H9 (cell line): ENCODE measurements around the gene COL4A4. TPM values are rescaled to one million over a fixed set of nuclear protein-coding genes. Genes with fewer than 3 reads are reported as not detected.

Experiments
- DNase-seq: peaks from one replicate; pipeline ENCODE4 v3.0.0-alpha.2; 2017
- H2AFZ ChIP-seq: one replicate; pipeline ENCODE4 v1.6.1; 2013; ENCODE audit warnings: mild to moderate bottlenecking, low read length, control low read depth, moderate library complexity
- H2AK5ac ChIP-seq: 2 replicates; pipeline ENCODE4 v1.6.1; 2013; ENCODE audit warnings: low read length, control low read depth, mixed read lengths; ENCODE audit not compliant: insufficient read length
- H2BK120ac ChIP-seq: one replicate; pipeline ENCODE4 v1.6.1; 2013; ENCODE audit warnings: low read depth, mild to moderate bottlenecking, low read length, control low read depth, inconsistent platforms; ENCODE audit not compliant: poor library complexity, severe bottlenecking
- H2BK12ac ChIP-seq: 2 replicates; pipeline ENCODE4 v1.6.1; 2013; ENCODE audit warnings: low read length, control low read depth, mixed read lengths, low read depth; ENCODE audit not compliant: insufficient read length
- H2BK15ac ChIP-seq: 2 replicates; pipeline ENCODE4 v1.6.1; 2013; ENCODE audit warnings: low read depth, low read length, control low read depth
- H2BK20ac ChIP-seq: one replicate; pipeline ENCODE4 v1.6.1; 2013; ENCODE audit warnings: low read depth, mild to moderate bottlenecking, low read length, control low read depth, inconsistent platforms; ENCODE audit not compliant: poor library complexity, severe bottlenecking
- H2BK5ac ChIP-seq: 2 replicates; pipeline ENCODE4 v1.6.1; 2013; ENCODE audit warnings: low read length, control low read depth, mixed read lengths; ENCODE audit not compliant: insufficient read length
- H3K14ac ChIP-seq: 2 replicates; pipeline ENCODE4 v1.6.1; 2013; ENCODE audit warnings: low read length, control low read depth; ENCODE audit not compliant: insufficient read depth
- H3K18ac ChIP-seq: 2 replicates; pipeline ENCODE4 v1.6.1; 2013; ENCODE audit warnings: low read depth, mild to moderate bottlenecking, mixed read lengths, low read length, control low read depth; ENCODE audit not compliant: insufficient read length
- H3K23ac ChIP-seq: 2 replicates; pipeline ENCODE4 v1.6.1; 2013; ENCODE audit warnings: low read length, control low read depth, mixed read lengths, low read depth; ENCODE audit not compliant: insufficient read length
- H3K23me2 ChIP-seq: 2 replicates; pipeline ENCODE4 v1.6.1; 2013; ENCODE audit warnings: low read depth, mild to moderate bottlenecking, mixed read lengths, low read length, control low read depth; ENCODE audit not compliant: insufficient read length, poor library complexity, severe bottlenecking
- H3K27ac ChIP-seq: 2 replicates; pipeline ENCODE4 v1.5.1; 2013; ENCODE audit warnings: low read length, control low read depth, mixed read lengths, low read depth; ENCODE audit not compliant: insufficient read length
- H3K27me3 ChIP-seq: 2 replicates; pipeline ENCODE4 v1.6.1; 2013; ENCODE audit warnings: low read length, control low read depth, inconsistent platforms; ENCODE audit not compliant: insufficient read depth
- H3K4ac ChIP-seq: 2 replicates; pipeline ENCODE4 v1.6.1; 2013; ENCODE audit warnings: low read depth, mild to moderate bottlenecking, control low read depth, inconsistent platforms, low read length, moderate library complexity
- H3K4me1 ChIP-seq: 2 replicates; pipeline ENCODE4 v1.6.1; 2013; ENCODE audit warnings: low read length, control low read depth, inconsistent platforms; ENCODE audit not compliant: insufficient read depth
- H3K4me2 ChIP-seq: 2 replicates; pipeline ENCODE4 v1.6.1; 2013; ENCODE audit warnings: low read length, control low read depth, mixed read lengths; ENCODE audit not compliant: insufficient read length, insufficient read depth
- H3K56ac ChIP-seq: 2 replicates; pipeline ENCODE4 v1.6.1; 2013; ENCODE audit warnings: low read depth, mild to moderate bottlenecking, mixed read lengths, low read length, control low read depth; ENCODE audit not compliant: insufficient read length
- H3K79me1 ChIP-seq: 2 replicates; pipeline ENCODE4 v1.6.1; 2013; ENCODE audit warnings: low read depth, mild to moderate bottlenecking, moderate library complexity, low read length, control low read depth, inconsistent platforms; ENCODE audit not compliant: insufficient read depth, poor library complexity, severe bottlenecking
- H3K79me2 ChIP-seq: 2 replicates; pipeline ENCODE4 v1.6.1; 2013; ENCODE audit warnings: low read length, control low read depth, inconsistent platforms; ENCODE audit not compliant: insufficient read depth
- H3K9ac ChIP-seq: 2 replicates; pipeline ENCODE4 v1.6.1; 2013; ENCODE audit warnings: low read length, control low read depth, mixed read lengths; ENCODE audit not compliant: insufficient read length; ENCODE audit errors: extremely low read depth
- H3K9me3 ChIP-seq: one replicate; pipeline ENCODE4 v1.6.1; 2013; ENCODE audit warnings: low read depth, low read length, inconsistent platforms; ENCODE audit not compliant: control insufficient read depth
- H3T11ph ChIP-seq: one replicate; pipeline ENCODE4 v1.6.1; 2013; ENCODE audit warnings: mild to moderate bottlenecking, low read length, control low read depth, inconsistent platforms
- H4K20me1 ChIP-seq: one replicate; pipeline ENCODE4 v1.6.1; 2013; ENCODE audit not compliant: control insufficient read depth, insufficient read length, insufficient read depth
- H4K5ac ChIP-seq: 2 replicates; pipeline ENCODE4 v1.6.1; 2013; ENCODE audit warnings: low read depth, mild to moderate bottlenecking, mixed read lengths, low read length, control low read depth; ENCODE audit not compliant: insufficient read length
- H4K8ac ChIP-seq: replicated peaks from 2 replicates; pipeline ENCODE4 v1.6.1; 2013; ENCODE audit warnings: low read length, control low read depth, mixed read lengths, low read depth; ENCODE audit not compliant: insufficient read length
- H4K91ac ChIP-seq: 2 replicates; pipeline ENCODE4 v1.6.1; 2013; ENCODE audit warnings: low read depth, mild to moderate bottlenecking, moderate library complexity, mixed read lengths, low read length, control low read depth; ENCODE audit not compliant: insufficient read length
- H3K27ac Mint-ChIP-seq, 3 experiments: 2 replicates in 2 of 3; 3 replicates in 1 of 3; pipeline ENCODE4 v1.8.0; 2020 to 2021; ENCODE audit warnings: mixed read lengths in 3 of 3, mild to moderate bottlenecking in 1 of 3, moderate library complexity in 1 of 3
- H3K27me3 Mint-ChIP-seq: 2 replicates; pipeline ENCODE4 v1.8.0; 2021; ENCODE audit warnings: low read depth, mild to moderate bottlenecking, moderate library complexity, mixed read lengths
- H3K36me3 Mint-ChIP-seq, 3 experiments: 2 replicates in 2 of 3; 3 replicates in 1 of 3; pipeline ENCODE4 v1.8.0; 2020 to 2021; ENCODE audit warnings: low read depth in 3 of 3, mixed read lengths in 3 of 3; ENCODE audit not compliant: insufficient read depth in 1 of 3
- H3K4me1 Mint-ChIP-seq, 2 experiments: 2 replicates each; pipeline ENCODE4 v1.8.0; 2020; ENCODE audit warnings: mixed read lengths in 2 of 2
- H3K4me3 Mint-ChIP-seq, 2 experiments: 2 replicates in 1 of 2; 3 replicates in 1 of 2; pipeline ENCODE4 v1.8.0; 2020 to 2021; ENCODE audit warnings: mild to moderate bottlenecking in 2 of 2, mixed read lengths in 2 of 2, moderate library complexity in 1 of 2
- H3K9me3 Mint-ChIP-seq, 2 experiments: 2 replicates in 1 of 2; 3 replicates in 1 of 2; pipeline ENCODE4 v1.8.0; 2020; ENCODE audit warnings: mild to moderate bottlenecking in 2 of 2, mixed read lengths in 2 of 2, moderate library complexity in 1 of 2
- WGBS: extraction: QIAGEN DNeasy Blood & Tissue Kit; methylation state at CpG from one replicate; pipeline ENCODE4 v1.1.7; 2013; ENCODE audit warnings: missing lambda C conversion rate, low lambda C conversion rate, mixed read lengths; ENCODE audit not compliant: insufficient read length; ENCODE audit errors: extremely low coverage; 5-methylcytosine and 5-hydroxymethylcytosine counted together
- total RNA-seq: library from RNA; stranded (reverse); gene quantifications from 2 replicates; pipeline ENCODE4 v1.2.1, GENCODE V29; 2021
- TF ChIP-seq, protein P1 (sequence below): fragments of 200-600 bp; sonication (generic); conservative IDR thresholded peaks from 3 replicates; pipeline ENCODE4 v1.8.0; 2021; ENCODE audit warnings: antibody characterized with exemption, mild to moderate bottlenecking

The COL4A4 gene
- total RNA-seq, 1 experiment from 2014 or later = 0.92 TPM

DNA sequence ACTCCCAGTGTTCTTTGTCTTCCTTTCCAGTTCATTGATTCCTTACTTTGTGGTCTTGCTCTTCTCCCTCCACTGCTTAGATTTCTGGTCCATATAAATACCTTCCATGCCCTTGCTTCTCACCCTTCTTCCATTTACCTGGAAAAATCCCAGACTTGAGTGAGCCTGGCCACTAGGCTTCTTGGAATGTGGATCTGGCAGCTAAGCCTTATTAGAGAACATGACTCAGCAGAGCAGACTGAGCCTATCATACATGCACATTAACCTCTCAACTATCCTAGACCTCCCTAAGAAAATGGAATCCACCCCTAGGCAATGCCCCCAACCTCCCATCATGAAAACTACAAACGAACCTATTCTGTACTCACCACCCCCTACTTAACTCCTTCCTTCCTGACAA, 200.5 kb downstream of the COL4A4 start:
- no peak overlapping the region for H3K4me3 Mint-ChIP-seq
- H2BK5ac ChIP-seq = no peak overlapping the region
- H3K9me3 Mint-ChIP-seq = peaks cover 6 to 7% of the 10 kb centered on the region in 2 experiments; a peak in 4 of 5 replicates
- no peaks in the 10 kb centered on the region for H3K23me2 ChIP-seq
- peaks cover 6% of the 10 kb centered on the region for H3K4me1 ChIP-seq
- no peak overlapping the region for H3K4me2 ChIP-seq
- no peak for DNase-seq
- H3K27me3 ChIP-seq = no peaks in the 10 kb centered on the region
- H4K20me1 ChIP-seq = no peaks in the 10 kb centered on the region
- no peak overlapping the region for H2BK12ac ChIP-seq
- H3K56ac ChIP-seq = no peak overlapping the region
- H3K27me3 Mint-ChIP-seq = no peaks in the 10 kb centered on the region
- no peak overlapping the region for H2AFZ ChIP-seq
- no CpG with 5 or more reads among the region's 1 CpG for WGBS
- H3K27ac Mint-ChIP-seq = no peak overlapping the region
- H3K79me2 ChIP-seq = no peaks in the 10 kb centered on the region
- no peak overlapping the region for H4K91ac ChIP-seq
- no peak overlapping the region for H4K5ac ChIP-seq
- no peak overlapping the region for H3K18ac ChIP-seq
- no peaks in the 10 kb centered on the region for H3K79me1 ChIP-seq
- no peak overlapping the region for H2BK20ac ChIP-seq
- H2AK5ac ChIP-seq = no peak overlapping the region
- H3K23ac ChIP-seq = no peak overlapping the region
- H3K4me1 Mint-ChIP-seq = no peaks in the 10 kb centered on the region; a peak in 1 of 4 replicates
- H3K27ac ChIP-seq = no peak overlapping the region
- no peak overlapping the region for H2BK120ac ChIP-seq
- no peak overlapping the region for H3T11ph ChIP-seq
- H4K8ac ChIP-seq = no peak overlapping the region
- TF ChIP-seq, protein P1, sequence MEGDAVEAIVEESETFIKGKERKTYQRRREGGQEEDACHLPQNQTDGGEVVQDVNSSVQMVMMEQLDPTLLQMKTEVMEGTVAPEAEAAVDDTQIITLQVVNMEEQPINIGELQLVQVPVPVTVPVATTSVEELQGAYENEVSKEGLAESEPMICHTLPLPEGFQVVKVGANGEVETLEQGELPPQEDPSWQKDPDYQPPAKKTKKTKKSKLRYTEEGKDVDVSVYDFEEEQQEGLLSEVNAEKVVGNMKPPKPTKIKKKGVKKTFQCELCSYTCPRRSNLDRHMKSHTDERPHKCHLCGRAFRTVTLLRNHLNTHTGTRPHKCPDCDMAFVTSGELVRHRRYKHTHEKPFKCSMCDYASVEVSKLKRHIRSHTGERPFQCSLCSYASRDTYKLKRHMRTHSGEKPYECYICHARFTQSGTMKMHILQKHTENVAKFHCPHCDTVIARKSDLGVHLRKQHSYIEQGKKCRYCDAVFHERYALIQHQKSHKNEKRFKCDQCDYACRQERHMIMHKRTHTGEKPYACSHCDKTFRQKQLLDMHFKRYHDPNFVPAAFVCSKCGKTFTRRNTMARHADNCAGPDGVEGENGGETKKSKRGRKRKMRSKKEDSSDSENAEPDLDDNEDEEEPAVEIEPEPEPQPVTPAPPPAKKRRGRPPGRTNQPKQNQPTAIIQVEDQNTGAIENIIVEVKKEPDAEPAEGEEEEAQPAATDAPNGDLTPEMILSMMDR = no peak
- H3K9me3 ChIP-seq = no peaks in the 10 kb centered on the region
- H3K9ac ChIP-seq = no peak overlapping the region
- H3K36me3 Mint-ChIP-seq = peaks cover 4 to 8% (median 4%) of the 10 kb centered on the region in 3 experiments; a peak in 5 of 7 replicates
- no peak overlapping the region for H3K14ac ChIP-seq
- H2BK15ac ChIP-seq = no peak overlapping the region
- H3K4ac ChIP-seq = no peak overlapping the region
